ENCODE data around the gene LRRC7.

DNA sequence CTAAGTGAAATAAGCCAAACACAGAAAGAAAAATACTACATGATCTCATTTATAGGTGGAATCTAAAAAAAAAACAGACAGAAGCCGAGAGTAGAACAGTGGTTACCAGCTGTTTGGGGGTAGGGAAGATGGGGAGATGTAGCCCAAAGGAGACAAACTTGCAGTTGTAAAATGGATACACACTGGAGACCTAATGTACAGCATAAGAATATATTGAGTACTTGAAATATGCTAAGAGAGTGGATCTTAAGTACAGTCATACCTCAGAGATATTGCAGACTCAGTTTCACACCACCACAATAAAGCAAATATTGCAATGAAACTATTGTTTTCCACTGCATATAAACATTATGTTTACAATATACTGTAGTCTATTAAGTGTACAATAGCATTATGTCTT, 320.9 kb downstream of the LRRC7 start:
- TF ChIP-seq POLR2A (IDR thresholded peaks at IDR 0.05), result no peak
- TF ChIP-seq CTCF (IDR thresholded peaks at IDR 0.05), result no peak

Data from esophagus squamous epithelium (tissue), 4 donors.